DMS53 treated with DMSO at 0.1 percent for 48 hours (cell line): ENCODE measurements around the gene FBXO34.
"Not testable (repeated sequence)": the region's sequence is repeated elsewhere in the genome, so short reads cannot be mapped to it uniquely, and the experiment has no call there.

Experiments
- DNase-seq: peaks from one replicate; lab custom pipeline; 2025; ENCODE audit not compliant: unreplicated experiment; lab: John Stamatoyannopoulos, UW

Gene FBXO34

GRCh38 chr14:55381040-55381439 lies 109.8 kb downstream of the FBXO34 start:
- no peak for DNase-seq

- DNase-seq, result no peak
These were observed 110.3 kb downstream of the FBXO34 start for GRCh38 chr14:55381561-55381960.

GRCh38 chr14:55382483-55382882 lies 111.3 kb downstream of the FBXO34 start:
- DNase-seq, result no peak

GRCh38 chr14:55383056-55383466 lies 111.8 kb downstream of the FBXO34 start:
- DNase-seq, result not testable (repeated sequence)

- no peak for DNase-seq
These were observed 112.4 kb downstream of the FBXO34 start for GRCh38 chr14:55383541-55384140.

- DNase-seq, result no peak
These were observed 113.3 kb downstream of the FBXO34 start for GRCh38 chr14:55384536-55384935.

- no peak for DNase-seq
These were observed 115.0 kb downstream of the FBXO34 start for GRCh38 chr14:55386037-55386808.

- DNase-seq, result no peak
These were observed 115.9 kb downstream of the FBXO34 start for GRCh38 chr14:55387121-55387520.

- no peak for DNase-seq
These were observed 116.9 kb downstream of the FBXO34 start for GRCh38 chr14:55388160-55388559.

- DNase-seq, result no peak
These were observed 118.1 kb downstream of the FBXO34 start for GRCh38 chr14:55389330-55389729.

- DNase-seq, result no peak
These were observed 127.5 kb downstream of the FBXO34 start for GRCh38 chr14:55398679-55399078.

GRCh38 chr14:55399183-55399582 lies 128.0 kb downstream of the FBXO34 start:
- DNase-seq, result no peak

- DNase-seq, result no peak
These were observed 128.6 kb downstream of the FBXO34 start for GRCh38 chr14:55399852-55400251.

- no peak for DNase-seq
These were observed 130.5 kb downstream of the FBXO34 start for GRCh38 chr14:55401751-55402150.
